NCI-H1436 treated with DMSO at 0.1 percent for 48 hours (cell line): Measurements from ENCODE around the gene C11orf87.

ENCODE experiments used
- DNase-seq: peaks from one replicate; lab custom pipeline; 2025; lab: John Stamatoyannopoulos, UW

The C11orf87 gene

DNA sequence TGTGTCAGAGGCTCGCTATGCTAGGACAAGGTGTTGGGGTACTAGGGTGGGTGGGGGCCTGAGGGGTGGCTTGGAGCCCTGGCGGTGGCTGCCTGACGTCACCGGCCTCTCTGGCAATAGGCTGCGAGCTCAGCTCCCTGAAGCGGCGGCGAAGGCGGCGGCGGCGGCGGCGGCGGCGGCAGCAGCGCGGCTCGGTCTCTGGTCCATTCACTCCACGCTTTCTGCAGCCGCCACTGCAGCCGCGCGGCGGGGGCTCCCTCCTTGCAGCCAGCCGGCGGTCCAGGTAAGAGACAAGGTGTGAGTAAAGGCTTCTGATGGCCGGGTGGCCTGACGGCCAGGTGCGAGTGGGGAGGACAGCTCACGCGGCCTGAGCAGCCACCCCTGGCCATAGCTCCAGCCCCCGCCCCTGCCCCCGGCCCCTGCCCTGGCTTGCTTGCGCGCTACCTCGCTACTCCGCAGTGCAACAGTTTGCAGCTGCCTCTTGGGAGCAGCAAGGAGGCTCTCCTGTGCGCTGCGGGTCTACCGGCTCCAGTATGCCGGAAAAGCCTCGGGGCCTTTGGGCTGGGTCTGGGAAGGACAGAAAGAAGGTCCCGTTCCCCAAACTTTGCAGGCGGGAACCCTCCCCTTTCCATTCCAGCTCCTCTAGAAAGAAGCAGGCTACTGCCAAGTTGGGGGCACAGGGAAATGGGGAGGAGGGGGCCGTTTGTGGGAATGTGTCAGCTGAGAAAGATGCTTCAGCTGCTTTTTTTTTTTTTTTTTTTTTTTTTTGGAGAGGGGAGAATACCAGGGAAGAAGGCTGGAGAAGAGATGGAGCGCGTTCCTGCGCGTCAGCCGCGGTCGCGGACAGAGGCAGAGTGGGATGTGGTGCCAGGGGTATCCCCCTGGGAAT, at the start of gene C11orf87:
TSS of gene C11orf87 (plus strand) at position 210 of the 889 bp plus-strand sequence. CDS start 1,444 bp downstream, outside the sequence.
- no peak for DNase-seq

DNA sequence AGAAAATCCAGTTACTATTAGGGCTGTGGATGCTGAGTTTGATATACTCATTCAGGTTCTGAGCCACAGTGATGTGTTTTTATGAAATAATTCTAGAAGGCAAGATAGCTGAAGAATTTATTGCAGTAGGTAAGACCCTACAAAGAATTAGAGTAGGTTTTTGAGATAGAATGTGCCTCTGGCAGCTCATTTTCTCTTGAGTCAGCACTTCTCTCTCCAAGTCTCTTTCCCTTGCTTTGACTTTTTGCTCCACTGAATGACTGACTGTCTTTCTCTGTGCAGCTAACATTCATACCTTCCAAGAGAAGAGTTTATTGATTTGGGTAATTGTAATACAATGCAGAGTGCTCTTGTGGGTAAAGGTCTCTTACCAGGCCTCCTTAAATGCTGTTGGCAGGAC, 48.0 kb upstream of the C11orf87 start:
- no peak for DNase-seq

DNA sequence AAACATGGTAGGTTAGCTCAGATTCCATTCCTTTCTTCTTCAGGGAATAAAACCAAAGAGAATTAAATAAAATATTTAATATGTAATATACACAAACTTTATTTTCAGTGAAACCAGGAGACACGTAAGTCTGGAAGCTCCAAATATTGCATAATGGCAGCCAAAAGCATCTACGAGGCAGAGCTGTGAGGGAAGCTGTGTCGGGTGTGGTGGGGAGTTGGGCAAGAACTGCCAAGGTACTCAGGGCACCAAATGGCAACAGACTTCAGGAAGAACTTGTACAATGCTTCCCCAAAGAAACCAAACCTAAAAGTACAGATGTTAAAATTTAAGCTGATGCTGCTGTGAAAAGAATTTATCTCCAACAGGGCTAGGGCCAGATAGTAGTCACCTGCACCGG, 47.5 kb upstream of the C11orf87 start:
- no peak for DNase-seq

DNA sequence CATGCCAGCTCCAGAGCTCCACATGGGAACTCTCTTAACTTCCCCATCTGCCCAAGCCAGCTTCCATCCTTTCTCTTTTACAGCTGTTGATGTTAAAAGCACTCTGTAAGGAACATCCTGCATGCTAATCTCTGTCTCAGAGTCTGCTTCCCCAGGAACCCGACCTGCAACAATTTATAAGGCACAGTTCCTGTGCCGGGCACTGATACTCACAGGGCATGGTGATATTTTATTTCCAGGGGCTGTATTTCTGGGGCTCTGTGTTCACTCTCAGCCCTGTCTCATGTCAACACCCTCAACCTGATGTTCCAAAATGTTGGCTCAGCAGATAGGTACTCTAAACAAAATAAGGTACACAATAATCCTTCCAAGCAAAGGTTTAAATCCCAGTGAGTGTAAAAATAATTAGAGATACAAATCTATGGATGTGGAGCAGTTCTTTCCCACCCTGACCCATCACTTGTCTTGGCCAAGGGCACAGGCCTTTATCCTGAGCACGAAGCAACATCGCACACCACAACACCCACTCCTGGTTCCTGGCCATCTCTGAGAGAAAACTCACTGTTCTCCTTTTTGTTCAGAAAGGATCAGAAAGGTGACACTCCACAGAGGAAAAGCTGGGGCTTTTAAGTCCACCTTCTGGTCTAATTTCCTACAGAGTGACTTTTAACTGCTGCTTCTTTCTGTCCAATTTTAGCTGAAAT, 44.8 kb upstream of the C11orf87 start:
- no peak for DNase-seq

DNA sequence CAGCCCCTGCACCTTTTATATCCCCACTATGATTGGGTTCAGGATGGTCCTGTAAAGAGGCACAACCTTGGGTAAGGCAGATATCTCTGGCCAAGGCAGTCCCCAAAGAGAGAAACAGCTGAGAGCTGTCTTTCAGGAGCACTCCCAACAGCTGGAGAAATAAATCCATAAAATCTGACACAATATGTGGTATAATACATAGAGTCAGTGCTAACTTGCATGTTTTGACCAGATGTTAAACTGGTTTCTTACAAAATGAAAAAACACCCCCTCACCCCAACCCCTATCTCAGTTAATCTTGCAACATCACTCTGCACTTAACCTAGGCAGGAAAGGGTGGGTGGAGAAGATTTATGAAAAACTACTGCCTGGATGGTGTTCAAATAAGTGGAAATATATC, 44.0 kb upstream of the C11orf87 start:
- no peak for DNase-seq

DNA sequence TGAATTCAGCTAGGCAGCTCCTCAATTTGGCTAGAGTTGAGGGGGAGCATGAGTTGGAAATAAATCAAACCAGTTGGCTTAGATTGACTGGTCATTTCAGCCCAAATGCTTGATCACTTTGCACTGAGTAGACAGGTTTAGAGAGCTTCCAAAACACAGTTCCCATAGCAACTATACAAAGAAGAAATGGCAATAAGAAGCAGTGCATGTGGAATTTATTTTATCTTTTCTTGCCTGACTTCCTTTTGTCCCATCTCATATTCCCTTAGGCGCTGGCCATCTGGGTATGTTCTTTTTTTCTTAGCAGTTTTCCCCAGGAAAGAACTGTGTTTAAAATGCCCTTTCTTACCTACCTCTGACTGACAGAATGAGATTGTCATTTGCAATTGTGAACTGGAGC, 38.7 kb upstream of the C11orf87 start:
- DNase-seq: no peak

DNA sequence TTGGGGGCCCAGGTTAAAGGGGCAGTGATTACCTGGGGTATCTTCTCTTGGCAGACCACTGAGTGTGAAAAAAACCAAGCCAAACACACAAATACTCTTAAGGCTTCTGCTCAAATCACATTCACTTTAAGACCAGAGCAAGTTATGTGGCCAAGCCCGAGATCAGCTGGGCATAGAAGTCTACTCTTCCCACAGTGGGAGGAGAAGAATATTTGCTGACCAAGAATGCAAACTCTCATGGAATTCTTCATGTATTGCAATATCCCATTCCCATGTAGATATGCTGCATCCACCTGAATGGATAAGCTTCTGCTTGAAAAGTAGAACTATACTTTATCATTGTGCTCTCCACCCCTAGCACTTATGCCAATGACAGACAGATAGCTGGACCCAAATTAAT, 37.1 kb upstream of the C11orf87 start:
- DNase-seq: no peak

DNA sequence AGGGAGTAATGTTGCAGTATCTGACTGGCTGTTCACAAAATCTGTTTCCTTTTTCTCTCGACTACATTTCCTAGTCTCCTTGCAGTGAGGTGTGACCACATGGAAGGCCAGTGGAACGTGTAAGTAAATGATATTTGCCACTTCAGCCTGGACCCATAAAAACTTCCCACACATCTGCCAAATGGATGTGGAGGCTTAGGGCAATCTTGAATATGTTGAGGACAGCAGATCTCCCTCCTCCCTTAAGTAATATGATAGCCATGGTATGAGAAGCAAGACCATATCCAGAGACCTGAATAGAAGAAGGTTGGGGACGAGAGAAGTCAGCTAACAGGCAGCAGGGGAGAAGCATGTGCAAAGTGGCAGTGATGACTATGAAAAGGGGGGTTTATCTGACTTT, 33.0 kb upstream of the C11orf87 start:
- DNase-seq: no peak

DNA sequence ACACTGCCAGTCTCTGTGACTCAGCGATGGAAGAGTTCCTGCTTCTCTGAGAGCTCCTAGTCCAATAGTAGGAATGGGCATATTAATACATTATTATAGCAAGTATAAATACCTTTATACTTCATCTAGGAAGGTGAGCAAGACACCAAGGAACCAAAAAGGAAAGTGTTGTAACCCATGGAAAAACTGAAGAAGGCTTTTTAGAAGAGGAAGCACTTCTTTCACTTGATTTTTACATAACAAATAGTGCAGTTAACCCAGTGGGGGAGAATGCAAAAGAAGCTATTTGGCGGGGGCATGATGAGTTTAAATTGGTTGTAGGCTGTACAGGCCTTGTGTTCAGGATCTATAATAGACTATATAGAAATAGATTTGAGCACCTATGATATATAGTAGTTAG, 31.2 kb upstream of the C11orf87 start:
- no peak for DNase-seq

DNA sequence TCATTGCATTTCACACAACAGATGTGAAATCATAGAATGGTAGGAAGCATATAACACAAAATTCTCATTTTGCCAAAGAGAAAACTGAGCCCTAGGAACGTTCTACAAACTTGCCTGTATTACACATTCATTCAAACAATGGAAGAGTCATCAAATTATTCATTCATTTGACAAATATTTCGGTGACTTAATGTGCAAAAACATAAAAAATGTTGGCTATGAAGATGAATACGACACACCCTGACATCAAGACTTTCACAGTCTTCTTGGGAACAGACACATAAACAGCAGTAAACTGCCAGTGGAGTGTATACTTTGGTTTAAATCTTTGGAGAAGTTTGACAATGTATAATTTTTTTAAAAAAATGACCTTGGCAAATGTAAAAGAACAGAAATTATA, 20.4 kb upstream of the C11orf87 start:
- no peak for DNase-seq

DNA sequence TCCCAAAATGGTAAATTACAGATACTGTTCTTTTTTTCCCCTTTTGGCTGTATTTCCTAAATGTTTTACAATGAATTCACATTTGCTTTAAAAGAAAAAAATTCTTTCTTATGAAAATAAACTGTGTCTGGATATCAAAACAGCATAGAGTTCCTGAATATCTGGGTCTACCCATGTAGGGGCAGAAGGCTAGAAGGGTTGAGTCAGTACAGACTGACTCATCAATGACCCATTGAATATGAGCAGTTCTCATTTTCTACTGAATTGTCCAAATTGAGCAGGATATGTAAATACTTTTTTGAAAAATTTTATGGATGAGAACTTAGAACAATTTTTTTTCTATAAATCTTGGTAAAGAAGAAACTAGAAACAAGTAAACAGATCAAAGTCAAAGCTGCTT, 16.3 kb upstream of the C11orf87 start:
- DNase-seq: no peak

DNA sequence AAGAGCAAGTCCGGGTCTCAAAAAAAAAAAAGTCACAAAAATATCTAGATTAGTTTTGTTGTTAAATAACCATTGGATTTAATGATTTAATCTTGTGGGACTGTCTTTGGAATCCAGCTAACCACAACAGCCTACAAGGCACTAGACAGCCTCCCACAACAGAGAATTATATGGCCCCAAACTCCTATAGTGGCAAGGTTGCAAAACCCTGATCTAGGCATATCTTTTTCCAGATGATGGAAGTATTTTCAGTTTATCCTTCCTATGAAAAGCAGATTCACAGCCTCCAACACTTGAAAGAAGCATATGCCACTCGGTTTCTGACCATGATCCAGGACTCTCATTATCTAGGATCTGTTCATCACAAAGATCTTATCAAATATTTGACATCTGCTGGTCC, 5.4 kb upstream of the C11orf87 start:
- no peak for DNase-seq

DNA sequence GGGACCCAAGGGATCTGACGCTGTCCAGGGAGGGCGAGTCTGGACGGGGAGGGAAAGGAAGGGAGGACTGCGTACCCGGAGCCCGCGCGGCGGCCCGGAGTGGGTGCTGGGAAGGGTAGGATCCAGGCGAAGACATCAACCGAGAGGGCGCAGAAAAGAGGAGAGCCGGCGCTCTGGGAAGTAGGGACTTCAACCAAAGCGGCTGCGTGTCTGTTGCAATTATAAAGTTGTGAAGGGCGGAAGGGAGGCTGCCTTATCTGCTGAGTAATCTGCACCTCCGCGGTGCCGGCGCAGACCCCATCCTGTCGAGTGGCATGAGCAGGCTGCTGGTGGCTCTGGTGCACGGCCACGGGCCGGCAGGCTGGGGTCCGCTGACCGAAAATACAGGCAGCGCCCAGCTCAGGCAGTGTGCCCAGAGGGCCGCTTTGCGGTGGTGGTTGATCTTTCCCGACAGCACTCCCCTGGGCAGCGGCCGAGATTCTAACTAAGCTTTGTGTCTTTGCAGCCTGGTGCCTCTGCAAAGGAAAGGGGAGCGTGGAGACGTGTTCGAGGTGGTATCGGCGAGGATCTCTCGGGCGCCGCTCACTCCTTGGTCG, 978 bp downstream of the C11orf87 start:
- no peak for DNase-seq

DNA sequence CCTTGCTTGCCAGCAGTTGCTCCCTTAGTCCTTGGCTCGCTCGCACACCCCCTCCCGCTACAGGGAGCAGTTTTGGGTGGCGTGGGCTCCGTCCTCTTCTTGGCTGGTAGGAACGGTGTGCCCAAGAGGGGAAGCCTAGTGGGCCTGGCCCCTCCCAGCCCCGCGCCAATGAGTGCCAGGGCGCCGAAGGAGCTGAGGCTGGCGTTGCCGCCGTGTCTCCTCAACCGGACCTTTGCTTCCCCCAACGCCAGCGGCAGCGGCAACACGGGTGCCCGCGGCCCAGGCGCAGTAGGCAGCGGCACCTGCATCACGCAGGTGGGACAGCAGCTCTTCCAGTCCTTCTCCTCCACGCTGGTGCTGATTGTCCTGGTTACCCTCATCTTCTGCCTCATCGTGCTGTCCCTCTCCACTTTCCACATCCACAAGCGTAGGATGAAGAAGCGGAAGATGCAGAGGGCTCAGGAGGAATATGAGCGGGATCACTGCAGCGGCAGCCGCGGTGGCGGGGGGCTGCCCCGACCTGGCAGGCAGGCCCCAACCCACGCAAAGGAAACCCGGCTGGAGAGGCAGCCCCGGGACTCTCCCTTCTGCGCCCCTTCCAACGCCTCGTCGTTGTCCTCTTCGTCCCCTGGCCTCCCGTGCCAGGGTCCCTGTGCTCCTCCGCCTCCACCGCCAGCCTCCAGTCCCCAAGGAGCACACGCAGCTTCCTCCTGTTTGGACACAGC, 1.6 kb downstream of the C11orf87 start:
- no peak for DNase-seq

DNA sequence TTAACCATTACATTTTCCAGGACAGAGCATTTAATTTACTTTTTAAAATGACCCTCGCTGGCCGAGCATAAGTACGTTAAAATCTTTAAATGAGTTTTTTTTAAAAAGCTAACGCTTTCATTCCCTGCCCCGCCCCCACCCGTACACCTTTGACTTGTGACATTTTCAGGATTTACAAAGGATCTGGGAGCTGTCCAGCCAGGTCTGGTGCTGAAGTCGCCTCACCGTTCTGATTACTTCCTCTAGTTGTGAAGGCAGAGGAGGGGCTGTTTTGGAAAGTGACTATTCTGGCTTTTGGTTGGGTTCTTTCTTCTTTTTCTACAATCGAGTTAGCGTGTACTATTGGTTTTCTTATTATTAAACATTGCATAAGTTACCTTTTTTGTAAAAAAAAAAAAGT, 2.9 kb downstream of the C11orf87 start:
- no peak for DNase-seq

DNA sequence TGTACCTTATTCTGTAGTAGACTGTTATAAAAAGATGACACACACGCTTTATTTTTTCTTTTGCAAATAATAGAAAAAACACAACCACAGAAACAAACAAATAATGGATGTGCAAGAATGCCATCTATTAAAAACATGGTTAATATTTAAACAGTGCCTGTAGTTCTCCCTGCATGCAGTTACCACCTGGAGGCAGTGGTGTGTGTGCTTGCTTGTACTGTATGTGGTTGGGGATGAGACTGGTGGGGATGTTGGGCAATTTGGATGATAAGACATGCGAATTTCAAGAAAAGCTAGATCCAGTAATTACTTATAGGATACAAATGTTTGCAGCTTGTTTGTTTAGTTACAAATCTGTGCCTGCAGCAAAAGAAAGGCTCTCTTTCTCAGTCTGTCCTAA, 3.6 kb downstream of the C11orf87 start:
- no peak for DNase-seq

DNA sequence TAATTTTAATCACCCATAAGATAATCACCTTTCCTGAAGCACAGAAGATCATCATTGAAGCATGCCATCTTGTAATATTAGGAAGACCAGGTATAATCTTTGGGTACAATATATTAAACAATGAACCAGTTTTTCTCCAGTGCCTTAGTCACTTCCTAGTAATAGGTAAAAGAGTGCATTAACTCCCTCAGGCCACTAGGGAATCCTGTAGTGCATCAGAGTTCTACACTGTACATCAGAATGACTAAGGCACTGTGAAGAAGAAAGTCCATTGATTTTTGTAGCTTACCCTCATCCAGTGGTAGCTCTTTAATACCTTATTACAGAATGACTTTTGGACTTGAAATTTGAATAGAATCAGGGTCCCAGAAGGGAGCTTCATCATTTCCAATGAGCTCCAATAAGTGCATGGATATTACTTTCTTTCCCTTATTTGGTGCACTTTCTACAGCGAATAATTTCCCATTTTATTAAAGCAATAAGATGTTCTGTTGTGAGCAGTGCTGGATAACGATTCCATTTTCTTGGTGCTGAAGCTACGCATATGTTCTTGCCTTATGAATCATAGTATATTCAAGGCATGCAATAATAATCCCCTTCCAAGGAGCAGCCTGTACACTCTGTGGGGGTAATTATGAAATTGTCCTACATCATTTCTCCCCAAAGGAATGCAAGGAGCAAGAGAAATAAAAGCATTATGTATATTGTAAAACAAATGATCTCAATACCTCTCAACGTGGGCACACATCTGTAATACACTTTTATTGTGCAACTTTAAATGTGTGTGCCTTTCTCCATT, 4.7 kb downstream of the C11orf87 start:
- no peak for DNase-seq

DNA sequence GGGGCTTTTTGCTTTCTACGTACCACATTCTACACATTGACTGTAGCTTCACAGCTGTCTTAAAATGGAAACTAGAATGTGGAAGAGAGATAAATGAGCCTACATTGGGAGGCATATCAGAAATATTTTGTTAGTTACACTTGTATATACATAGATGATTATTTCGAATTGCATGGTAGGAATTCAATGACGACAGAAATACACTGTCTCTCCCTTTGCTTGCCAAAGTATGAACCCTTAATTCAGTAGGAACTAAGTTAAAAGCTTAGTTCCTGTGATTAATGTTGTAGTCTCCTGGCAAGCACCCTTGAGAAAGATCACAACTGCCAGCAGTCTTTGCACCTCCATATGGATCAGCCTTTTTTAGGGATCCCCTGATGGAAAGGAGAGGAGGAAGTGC, 10.1 kb downstream of the C11orf87 start:
- DNase-seq: no peak

DNA sequence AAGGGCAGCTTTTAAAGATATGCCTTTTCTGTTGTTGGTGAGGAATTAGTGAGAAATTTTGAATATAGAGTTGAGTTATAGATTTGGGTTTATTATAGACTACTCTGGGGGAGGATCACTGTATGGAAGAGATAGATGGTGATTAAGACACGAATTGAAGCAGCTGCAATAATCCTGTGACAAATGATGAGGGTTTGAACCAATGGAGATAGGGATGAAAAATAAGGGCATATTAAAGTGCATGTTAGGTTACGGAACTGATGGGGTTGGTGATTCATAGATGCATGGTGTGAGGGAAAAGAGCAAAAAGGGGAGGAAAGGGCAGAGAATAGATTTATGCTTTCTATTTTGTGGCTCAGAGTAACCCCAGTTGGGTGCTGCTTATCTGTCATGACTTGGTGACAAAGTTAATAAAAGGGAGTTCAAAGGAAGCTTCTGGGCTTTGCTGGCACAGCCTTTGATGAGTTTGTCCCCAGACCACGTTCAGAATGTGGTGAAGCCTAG, 11.8 kb downstream of the C11orf87 start:
- no peak for DNase-seq

DNA sequence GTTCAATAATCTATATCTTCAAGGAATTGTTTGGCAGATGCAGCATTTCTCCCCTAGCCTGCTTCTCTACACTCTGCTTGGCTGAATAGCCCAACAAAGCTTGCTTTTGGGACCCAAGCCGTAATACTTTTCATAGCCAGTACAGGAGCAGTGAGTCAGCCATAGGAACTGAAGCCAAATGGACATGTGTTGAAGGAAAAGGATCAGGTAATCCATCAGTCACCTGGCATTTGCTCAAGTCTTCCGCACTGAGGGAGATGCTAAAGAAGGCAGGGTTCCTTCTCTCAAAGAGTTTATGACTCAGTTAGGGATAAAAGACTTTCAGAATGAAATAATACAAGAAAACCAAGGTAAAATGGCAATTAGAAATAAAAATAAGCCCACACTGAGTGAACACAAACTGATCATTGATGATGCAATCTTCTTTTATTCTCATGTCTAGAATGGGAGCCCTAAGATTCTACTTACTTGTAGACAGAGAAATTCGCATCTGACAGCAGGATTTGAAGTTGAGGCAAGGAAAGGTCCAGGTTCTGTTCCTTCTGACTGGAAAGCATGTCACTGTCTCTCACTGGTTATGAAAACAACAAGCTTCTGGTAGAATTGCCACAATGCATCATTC, 13.2 kb downstream of the C11orf87 start:
- no peak for DNase-seq

DNA sequence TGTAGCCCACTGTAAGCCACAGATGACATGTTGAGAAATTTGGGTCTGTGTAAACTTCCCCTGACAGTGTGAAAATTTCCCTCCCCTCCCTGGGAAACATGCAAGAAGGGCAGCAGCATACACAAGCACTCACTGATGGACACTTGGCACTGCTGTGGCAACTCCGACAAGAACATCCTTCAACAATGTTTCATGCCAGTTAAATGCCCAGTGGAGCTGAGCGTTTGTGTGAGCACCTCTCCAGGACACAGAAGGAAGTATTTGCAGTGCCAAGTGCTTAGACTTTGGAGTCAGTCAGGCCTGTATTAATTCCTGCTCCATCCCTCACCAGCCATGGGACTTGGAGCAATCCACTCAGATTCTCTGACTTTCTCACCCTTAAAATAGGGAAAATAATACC, 17.7 kb downstream of the C11orf87 start:
- no peak for DNase-seq
